GM18873 (cell line): ENCODE results near the gene DHRS3.

Experiments used
- ATAC-seq: cut with Tn5 transposase; IDR thresholded peaks from one replicate; pipeline ENCODE4 v1.9.1; 2021; ENCODE audit warnings: mild to moderate bottlenecking, moderate library complexity, moderate number of reproducible peaks; ENCODE audit not compliant: unreplicated experiment, low FRiP score

DHRS3 gene

DNA sequence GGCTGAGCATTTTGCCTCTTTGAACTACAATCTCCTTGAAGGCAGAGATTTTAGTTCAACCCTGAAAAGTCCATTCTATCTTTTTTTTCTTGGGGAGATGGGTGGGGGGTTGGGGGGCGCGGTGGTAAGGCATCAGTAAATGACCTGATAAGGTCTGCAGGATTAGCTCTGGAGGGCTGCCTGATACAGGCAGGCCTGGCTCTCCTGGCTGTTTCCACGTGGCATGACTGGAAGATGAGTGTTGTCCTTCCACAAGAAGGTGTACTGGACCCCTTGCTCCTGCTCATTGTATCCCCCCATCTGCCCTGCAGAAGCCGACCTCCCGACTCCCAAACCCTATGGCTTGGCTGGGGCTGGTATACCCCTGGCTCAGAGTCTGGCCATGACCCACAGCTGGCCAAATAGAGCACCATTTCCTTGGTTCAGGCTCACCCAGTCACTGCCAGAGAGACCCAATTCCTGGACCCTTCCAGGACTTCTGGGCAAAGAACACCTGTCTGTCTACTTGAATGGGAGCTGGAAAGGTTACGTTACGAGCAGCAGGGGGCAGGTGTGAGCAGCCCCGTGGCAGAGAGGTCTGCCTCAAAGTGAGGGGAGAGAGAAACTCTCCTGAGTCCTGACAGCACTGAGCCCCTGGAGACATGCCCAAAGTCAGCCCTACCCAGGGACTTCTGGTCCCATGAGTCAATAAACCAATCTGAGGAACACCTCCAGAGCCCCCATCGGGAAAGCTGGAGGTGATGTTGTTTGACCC lies 17.0 kb downstream of the DHRS3 start:
- no peak for ATAC-seq

DNA sequence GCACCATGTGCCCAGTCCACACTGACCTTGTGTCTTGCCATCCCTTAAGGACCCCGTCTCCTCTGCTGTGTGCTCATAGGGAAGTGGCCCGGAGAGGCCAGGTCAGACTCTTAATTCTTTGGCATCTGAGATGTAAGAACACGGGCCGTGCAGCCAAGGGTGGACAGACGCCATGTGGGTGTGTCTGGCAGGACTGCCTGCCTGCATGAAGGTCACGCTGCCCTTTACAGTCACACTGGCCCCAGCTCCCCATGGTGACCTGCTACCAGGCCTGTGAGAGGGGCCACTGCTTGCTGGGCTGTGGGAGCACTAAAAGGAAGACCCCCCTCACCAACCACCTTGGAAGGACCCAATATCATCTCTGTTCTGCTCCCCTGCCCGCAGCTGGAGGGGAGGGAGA lies 17.7 kb downstream of the DHRS3 start:
- ATAC-seq: no peak

DNA sequence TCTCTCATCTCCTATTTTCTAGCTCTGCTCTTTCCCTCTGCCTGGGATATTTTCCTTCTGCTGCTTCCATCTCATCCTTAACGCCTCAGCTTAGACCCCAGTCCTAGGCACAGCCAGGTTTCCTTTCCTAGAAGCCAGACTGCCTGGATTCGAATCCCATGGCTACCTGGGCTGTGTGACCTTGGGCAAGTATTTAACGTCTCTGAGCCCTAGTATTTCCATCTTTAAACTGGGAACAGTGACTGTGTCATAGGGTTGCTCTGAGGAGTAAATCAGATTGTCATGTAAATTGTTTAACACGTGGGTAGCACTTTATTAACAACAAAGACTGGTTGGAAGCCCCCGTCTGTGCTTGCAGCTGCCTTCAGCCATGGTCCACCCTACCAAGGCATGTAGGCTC lies 18.4 kb downstream of the DHRS3 start:
- no peak for ATAC-seq

DNA sequence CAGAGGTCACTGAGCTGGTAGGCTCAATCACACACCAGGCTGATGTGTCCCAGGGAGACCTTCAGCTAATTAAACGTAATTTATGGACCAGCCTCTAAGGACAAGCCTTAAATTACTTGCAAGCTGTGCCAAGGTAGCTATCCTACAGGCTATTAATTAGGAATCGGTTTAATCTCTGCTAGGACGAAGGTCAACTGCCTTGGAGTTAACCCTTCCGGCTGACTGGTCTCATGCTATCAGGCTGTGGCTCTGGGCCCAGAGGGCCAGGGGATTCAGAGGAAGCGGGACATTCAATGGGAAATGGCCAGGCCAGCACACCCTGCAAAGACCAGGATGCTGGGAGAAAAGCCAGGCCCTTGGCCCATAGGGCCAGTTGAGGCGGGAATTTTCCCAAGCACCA lies 19.0 kb downstream of the DHRS3 start:
- no peak for ATAC-seq

DNA sequence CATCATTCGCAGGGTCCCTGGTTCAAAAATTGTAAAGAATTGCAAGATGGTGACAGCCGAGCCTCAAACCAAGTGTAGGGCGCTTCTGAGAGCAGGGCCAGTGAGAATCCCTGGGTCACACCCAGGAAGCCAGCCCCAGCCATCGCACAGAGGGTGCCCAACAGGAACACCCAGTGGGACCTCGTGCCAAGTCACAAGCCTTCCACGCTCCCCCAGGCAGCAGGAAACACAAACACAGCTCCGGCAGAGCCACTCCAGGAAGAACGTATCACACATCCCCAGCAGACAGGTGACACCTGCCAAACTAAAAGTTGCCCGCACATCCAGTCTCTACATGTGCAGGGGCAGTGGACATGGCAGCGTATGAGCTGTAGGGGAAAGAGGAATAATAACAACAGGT lies 20.2 kb downstream of the DHRS3 start:
- ATAC-seq: no peak

DNA sequence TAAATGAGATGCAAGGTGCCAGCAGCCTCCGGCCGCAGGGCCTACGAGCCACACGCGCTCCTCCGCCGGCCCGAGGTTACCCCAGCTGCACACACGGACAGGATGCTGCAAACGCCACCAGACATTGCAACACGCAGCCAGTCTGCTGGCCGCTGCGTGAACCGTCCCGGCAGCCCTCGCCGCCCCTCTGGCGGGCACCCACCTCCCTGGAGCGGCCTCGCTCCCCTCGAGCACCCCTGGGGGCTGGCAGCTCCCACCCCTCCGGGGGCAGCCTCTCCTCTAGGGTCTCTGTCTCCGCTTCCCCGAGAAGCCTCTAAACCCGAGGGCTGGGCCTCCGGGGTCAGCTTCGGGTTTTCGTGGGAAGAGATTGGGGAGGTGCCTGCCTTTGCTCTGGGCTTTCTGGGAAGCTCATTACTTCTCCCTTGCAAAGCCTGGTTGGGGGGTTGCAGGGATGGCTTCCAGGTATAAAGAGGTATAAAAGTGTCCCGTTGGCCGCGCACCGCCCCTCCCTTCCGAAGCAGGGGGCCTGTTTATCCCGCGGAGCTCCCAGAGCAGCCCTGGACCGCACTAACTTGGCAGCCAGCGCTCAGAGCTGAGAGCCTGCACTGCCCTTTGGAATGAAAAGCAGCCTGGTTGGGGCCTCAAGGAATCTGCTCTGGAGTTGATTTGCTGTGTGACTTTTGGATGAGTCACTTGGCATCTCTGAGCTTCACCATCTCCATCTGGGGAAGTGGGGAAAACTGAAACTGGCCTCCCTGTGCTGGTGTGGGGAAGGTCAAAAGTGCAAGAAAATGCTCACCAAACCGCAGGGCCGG lies 21.8 kb downstream of the DHRS3 start:
- no peak for ATAC-seq

DNA sequence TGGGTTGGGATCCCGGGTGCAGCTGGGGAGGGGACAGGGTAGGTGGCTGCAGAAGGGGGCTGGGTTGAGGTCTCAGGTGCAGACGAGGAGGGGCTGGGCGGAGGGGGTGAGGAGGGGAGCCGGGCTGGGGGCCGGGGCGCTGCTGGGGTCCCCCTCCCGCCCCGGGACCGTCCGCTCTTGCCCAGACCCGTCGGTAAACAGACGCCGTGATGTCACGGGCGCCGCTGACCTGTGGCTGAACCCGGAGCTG lies 22.3 kb downstream of the DHRS3 start:
- ATAC-seq: no peak

DNA sequence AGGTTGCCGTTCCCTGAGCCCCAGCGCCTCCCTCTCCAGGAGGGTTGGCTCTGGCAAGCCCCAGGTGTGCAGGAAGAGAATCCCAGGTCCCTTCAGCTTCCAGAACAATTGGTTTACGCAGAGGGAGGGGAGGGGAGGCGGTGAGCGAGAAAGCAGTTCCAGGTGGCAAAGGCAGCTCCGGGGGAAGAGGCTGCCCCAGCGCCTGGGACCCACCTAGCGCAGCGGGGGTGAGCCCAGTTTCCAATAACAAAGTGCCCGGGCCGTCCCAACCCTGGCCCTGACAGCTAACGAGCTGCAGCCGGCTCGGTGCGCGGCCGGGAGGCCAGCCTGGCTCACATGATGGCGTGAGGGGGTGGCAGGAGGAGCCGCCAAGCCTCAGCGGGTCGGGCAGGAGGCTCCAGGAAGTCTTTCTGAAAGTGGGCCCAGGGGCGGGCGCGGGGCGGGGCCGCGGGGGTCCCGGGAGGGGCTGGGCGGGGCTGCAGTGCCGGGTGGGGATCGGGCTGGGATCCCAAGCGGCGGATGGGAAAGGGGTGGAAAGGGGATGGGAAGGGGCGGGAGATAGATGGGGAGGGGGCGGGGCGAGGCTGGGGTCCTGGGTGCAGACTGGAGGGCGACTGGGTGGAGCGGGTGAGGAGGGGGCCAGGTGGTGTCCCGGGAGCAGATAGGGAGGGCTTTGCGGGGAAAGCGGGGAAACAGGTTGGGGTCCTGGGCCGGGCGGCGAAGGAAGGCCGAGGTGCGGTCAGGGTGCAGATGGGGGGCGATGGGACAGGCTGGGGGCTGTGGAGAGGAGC lies 22.8 kb downstream of the DHRS3 start:
- ATAC-seq: no peak

DNA sequence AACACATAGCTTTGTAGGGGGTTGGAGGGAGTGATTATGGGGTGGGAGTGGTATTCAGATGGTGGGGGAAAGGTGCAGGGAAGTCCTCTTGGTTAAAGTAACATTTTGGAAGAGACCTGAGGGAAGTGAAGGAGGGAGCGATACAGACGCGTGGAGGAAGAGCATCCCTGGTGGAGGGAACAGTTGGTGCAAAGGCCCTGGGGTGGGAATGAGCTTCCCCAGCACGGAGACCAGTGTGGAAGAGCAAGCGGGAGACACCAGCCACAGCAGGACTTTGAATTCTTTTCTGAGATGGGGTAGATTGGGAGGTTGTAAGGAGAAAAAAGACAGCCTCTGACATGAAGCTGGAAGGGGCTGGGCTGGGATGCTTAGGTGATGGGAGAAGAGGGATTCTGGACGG lies 23.5 kb downstream of the DHRS3 start:
- no peak for ATAC-seq

DNA sequence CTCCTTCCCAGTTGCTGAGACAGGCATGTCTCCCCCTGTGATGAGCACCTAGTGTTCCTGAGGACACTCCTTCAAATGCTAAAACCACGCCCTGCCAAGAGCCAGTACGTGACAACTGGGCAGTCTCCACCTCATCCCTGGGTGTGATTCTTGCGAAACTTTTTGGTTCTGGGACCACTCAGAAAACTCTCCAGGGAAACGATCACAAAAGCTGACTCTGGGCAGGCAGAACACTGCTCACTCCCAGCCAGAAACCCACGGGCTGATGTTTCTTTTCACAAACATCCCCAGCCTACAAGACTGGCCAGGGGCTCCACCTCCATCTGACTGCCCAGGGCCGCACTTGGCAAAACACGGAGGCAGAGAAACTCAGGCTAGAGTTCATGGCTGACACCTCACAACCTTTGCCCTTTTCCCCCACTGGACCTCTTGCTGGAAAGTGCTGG lies 24.4 kb downstream of the DHRS3 start:
- no peak for ATAC-seq

DNA sequence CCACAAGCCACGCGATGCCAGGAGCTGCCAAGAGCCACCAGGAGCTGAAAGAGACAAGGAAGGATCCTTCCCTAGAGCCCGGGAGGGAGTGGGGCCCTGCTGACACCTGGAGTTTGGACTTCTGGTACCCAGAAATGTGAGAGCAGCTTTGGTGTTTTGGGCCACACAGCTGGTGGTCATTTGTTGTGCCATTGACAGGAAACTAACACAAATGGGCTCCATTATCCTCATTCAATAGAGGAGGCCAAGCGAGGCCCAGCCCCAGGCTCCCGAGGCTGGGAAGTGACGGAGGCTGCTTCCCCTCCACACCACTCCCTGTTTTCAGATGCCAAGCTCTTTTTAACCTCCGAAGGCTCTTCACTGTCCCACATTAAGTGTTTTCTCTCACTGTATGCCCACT lies 25.5 kb downstream of the DHRS3 start:
- no peak for ATAC-seq

DNA sequence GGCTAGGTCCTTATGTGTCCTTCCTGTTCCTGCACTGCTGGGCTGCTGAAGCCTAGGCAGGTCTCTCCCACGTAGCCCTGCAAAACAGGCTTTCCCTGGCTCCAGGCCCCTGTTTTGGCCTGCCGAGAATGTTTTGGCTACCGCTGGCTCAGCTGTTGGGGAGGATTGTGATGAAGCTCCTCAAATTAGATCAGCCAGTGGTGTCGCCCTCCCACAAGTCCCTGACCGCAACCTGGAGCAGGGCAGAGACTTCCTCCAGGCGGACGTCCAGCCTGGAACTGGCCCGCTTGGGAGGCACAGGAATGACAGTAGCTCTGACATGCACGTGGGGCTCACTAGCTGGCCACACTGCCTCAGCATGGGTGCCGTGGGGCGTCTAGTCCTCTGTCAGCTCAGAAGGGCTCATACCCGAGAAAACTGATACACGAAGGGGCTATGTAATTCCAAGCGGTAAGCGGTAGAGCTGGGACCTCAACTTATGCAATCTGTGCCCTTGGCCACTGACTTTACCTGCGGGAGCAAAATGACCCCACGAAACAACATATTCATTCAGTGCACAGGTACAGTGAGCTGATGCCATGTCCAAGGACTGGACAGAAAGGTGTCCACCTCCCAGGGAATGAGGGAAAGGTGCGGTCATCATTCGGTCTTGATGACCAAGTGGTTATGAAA lies 26.6 kb downstream of the DHRS3 start:
- ATAC-seq: no peak

DNA sequence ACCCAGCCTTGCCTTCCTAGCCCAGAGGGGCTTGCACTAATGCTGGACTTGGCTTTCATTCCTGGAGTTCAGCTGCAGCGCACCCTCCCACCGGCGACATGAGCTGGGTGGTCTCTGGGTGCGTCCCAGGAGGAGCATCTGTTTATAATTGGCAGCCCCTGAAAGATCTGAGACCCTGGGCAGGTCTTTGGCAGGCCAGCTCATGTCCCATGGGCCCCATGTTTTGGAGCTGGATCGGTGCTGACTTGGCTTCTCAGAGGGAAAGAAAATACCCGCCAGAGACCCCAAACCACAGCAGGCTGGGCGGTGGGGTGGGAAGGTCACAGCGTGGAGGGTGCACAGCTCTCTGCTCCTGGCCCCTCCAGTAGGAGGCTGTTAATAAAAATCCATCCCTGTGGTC lies 29.3 kb downstream of the DHRS3 start:
- ATAC-seq: no peak

DNA sequence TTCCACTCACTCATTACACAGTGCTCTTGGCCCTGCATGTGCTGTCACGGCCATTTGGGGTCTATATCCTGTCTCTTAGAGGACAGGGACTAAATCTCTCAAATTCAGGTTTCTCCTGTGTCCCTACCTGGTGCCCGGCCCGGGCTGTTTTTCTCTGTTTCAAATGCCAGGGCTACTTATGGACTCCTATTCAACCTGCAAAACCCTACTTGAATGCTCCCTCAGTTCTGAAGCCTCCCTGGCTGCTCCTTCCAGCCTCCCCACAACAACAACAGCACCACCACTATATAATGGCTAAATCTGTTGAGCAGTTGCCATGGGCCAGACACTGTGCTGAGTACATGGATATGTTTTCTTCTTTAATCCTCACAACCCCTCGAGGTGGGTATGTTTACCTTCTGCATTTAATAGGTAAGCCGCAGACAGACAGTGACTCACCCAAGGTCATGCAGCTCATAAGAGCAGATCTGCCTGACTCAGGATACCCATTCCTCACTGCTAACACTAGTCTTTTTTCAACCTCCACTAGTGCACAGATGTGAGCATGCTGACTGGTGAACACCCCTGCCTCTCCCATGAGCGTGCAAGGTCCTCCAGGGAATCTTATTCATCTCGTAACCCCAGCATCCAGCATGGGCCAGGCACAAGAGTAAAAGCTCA lies 29.9 kb downstream of the DHRS3 start:
- ATAC-seq: no peak

DNA sequence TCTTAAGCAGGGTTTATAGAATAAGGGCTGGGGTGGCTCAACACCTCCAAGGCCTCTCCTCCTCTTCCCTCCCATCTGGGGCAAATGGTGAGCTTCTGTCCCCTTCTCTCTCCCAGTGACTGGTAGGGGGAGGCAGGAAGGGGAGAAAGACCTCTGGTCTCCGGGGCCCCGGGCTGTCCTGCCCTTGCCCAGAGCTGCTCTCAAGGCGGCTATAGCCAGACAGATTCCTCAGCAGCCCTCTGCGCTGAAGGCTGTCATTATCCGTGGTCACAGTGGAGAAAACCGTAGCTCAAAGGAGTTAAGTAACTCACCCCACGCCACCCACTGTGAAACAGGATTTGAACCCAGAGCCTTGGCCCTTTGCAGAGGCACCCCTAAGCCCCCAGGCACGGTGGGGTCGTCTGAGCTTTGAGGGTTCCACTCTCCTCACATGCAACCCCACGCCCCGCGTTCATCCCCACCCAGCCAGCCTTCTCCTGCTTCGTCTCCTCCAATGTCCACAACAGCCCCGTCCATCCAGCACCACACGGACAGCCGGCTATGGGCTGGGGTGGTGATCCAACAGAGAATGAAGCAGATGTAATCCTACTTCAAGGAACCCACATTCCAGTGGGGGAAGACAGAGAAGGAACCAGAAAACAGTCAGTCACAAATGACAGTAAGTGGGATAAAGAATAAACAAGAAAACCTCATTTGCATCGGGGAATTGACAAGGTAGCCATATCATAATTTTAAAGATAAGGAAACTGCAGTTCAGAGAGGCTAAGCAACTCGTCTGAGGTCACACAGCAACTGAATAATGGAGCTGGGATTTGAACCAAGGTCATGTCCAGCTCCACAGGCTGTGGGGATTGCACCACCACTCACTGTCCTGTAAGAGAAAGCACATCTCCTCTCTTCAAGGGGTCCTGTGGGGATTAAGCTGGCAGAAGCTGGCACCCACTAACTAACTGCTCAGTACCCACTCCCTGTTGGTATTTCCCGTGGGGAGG lies 31.8 kb downstream of the DHRS3 start:
- no peak for ATAC-seq

DNA sequence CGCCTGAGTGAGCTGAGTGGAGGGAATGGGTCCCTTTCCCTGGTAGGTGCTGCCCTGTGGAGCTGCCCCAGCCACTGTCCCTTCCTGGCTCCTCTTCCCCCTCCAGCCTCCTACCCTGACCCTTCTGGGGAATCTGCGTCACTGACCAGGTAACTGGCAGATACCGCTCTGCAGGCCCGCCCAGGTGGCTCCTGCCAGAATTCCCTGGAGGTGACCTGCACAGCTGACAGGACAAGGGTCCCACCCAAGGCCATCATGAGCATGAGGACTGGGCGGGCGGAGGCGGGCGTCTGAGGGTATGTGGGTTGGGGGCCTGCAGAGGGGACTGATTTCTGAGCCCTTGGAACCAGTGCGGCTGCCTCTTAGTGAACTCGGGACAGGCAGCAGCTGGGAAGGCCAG lies 32.5 kb downstream of the DHRS3 start:
- no peak for ATAC-seq

DNA sequence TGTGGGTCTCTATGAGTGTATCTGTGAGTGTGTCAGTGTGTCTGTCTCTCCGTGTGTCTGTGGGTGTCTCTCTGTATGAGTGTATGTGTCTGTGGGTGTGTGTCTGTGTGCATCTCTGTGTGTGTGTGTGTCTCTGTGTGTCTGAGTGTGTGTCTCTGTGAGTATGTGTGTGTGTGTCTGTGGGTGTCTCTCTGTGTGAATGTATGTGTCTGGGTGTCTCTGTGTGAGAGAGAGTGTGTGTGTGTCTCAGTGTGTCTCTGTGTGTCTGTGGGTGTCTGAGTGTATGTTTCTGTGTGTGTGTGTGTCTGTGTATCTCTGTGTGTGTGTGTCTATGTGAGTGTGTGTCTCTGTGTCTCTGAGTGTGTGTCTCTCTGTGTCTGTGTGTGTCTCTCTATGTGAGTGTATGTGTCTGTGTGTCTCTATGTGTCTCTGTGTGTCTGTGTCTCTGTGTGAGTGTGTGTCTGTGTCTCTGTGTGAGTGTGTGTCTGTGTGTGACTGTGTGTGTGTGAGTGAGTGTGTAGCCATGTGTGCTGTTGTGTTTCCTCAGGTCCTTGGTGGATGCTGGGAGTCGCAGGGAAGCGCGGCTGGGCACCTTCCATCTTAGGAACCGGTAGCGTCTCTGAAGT lies 33.0 kb downstream of the DHRS3 start:
- no peak for ATAC-seq

DNA sequence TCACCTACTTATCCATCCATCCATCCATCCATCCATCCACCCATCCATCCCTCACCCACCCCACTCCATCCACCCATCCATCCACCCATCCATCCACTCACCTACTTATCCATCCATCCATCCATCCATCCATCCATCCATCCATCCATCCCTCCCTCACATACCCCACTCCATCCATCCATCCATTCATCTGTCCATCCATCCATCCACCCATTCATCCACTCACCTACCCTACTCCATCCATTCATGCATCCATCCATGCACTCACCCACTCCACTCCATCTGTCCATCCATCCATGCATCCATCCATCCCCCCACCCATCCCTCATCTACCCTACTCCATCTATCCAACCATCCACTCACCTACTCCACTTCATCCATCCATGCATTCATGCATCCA lies 34.5 kb downstream of the DHRS3 start:
- no peak for ATAC-seq

DNA sequence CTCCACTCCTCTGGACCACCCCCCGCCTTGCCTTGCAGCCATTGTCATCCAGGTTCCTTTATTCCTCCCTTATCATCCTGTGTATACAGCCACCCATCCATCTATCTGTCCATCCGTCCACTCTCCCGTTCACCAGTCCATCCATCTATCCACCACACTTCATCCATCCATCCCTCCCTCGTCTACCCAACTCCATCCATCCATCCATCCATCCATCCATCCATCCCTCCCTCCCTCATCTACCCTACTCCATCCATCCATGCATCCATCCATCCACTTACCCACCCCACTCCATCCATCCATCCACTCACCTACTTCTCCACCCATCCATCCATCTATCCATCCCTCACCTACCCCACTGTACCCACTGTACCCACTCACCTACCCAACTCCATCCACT lies 35.4 kb downstream of the DHRS3 start:
- no peak for ATAC-seq
